Stomach (tissue), 9 donors: ENCODE data around the gene PRKCE. TPM values are rescaled to one million over a fixed set of nuclear protein-coding genes. Genes with fewer than 3 reads are reported as not detected.
A peak's percentile ranks its signal among the peaks of the same experiment; 100 is the strongest.

Experiments used
- DNase-seq, 2 donors: peaks; one replicate each; pipeline versions ENCODE4 v3.0.0 to v3.0.0-alpha.2; 2013 to 2019
- H3K27ac ChIP-seq, 5 donors: fragments of 200-600 bp in 4 of 5; sonication (generic) in 4 of 5; one replicate each; pipeline ENCODE4 v1.5.1; 2013 to 2019; ENCODE audit warnings: mild to moderate bottlenecking in 1 of 5, moderate library complexity in 1 of 5
- H3K27me3 ChIP-seq, 3 donors: fragments of 200-600 bp; sonication (generic); one replicate each; pipeline ENCODE4 v1.5.1; 2017 to 2019; ENCODE audit warnings: mixed run types in 1 of 3
- H3K36me3 ChIP-seq, 4 donors: fragments of 200-600 bp; sonication (generic); 1 replicate in 3 of 4; 2 replicates in 1 of 4; pipeline ENCODE4 v1.5.1; 2016 to 2019
- H3K4me1 ChIP-seq, 4 donors: fragments of 200-600 bp; sonication (generic); one replicate each; pipeline ENCODE4 v1.5.1; 2016 to 2019
- H3K4me3 ChIP-seq, 4 donors: fragments of 200-600 bp; sonication (generic) in 3 of 4; one replicate each; pipeline ENCODE4 v1.5.1; 2016 to 2019; ENCODE audit warnings: mild to moderate bottlenecking in 1 of 4
- H3K9me3 ChIP-seq, 4 donors: fragments of 200-600 bp; sonication (generic); one replicate each; pipeline ENCODE4 v1.5.1; 2016 to 2019
- CTCF ChIP-seq, 7 experiments: fragments of 450-650 bp in 4 of 7; fragments of 200-600 bp in 3 of 7; sonication (generic) in 3 of 7; IDR thresholded peaks; one replicate each; pipeline ENCODE4 v1.5.1; 2016 to 2019; ENCODE audit warnings: antibody characterized with exemption in 7 of 7, control low read depth in 2 of 7, mild to moderate bottlenecking in 1 of 7
- EP300 ChIP-seq: sonication (generic); formaldehyde crosslinking; IDR thresholded peaks from one replicate; pipeline ENCODE4 v1.6.1; 2017; ENCODE audit warnings: antibody characterized with exemption
- POLR2A ChIP-seq, 4 donors: fragments of 450-650 bp; IDR thresholded peaks; one replicate each; pipeline ENCODE4 v1.6.1; 2016; ENCODE audit warnings: antibody characterized with exemption in 4 of 4, control low read depth in 2 of 4, mild to moderate bottlenecking in 1 of 4, moderate library complexity in 1 of 4
- POLR2AphosphoS5 ChIP-seq, 3 donors: sonication (generic); formaldehyde crosslinking; IDR thresholded peaks; one replicate each; pipeline ENCODE4 v1.6.1; 2016; ENCODE audit warnings: antibody characterized with exemption in 3 of 3
- WGBS, 5 donors: extraction: QIAGEN DNeasy Blood & Tissue Kit in 3 of 5; methylation state at CpG; one replicate each; pipeline versions ENCODE4 v1.1.5 to v1.1.7; 2013 to 2018; 5-methylcytosine and 5-hydroxymethylcytosine counted together
- intact Hi-C: fragments of 100-400 bp; cut with DNase I; formaldehyde crosslinking; loops from one replicate; pipeline ENCODE4 v1.15.1; 2023; ENCODE audit warnings: low total_unique reads
- polyA plus RNA-seq, 3 donors: library from polyadenylated mRNA; stranded (reverse); fragments of 200-250 nt; gene quantifications; one replicate each; pipeline ENCODE4 v1.2.3, GENCODE V29; 2013
- total RNA-seq, 5 donors: library from RNA; depleted of rRNA; stranded (reverse); fragments of >200 nt; gene quantifications; one replicate each; pipeline versions ENCODE4 v1.1.0 to v1.2.3, GENCODE V29; 2014 to 2016
- donor health status: healthy with polysubstance abuse.
- donor health status: Bipolar disorder and iron deficiency.
- donor health status: healthy.

PRKCE gene
- total and polyA plus RNA-seq, 8 donors: 2.0 to 92.0 (median 10.0) TPM

GRCh38 chr2:45712570-45712969 lies 61.1 kb downstream of the PRKCE start:
- TF ChIP-seq CTCF (IDR thresholded peaks at IDR 0.05) (peak in 1 of 7 experiments; percentile 13), EP300 (no peak), POLR2AphosphoS5 (IDR thresholded peaks at IDR 0.05) (no peak), POLR2A (IDR thresholded peaks at IDR 0.05) (no peak)
- 87 to 96% (median 93%) methylated on average over 3 of the region's 3 CpGs for WGBS, 5 donors
- Histone ChIP-seq H3K36me3 (no peaks in the 10 kb centered on the region), H3K4me1 (peaks cover 0 to 18% (median 2%) of the 10 kb centered on the region in 4 donors), H3K9me3 (no peaks in the 10 kb centered on the region), H3K4me3 (no peak overlapping the region), H3K27ac (no peak overlapping the region), H3K27me3 (no peaks in the 10 kb centered on the region)
- intact Hi-C loops: no loop called here
- DNase-seq: peak in 1 of 2 donors; percentile 42

GRCh38 chr2:45713136-45713535 lies 61.7 kb downstream of the PRKCE start:
- DNase-seq: no peak
- 92 to 95% (median 93%) methylated on average over 4 of the region's 4 CpGs for WGBS, 5 donors
- intact Hi-C loops: no loop called here
- Histone ChIP-seq H3K36me3 (no peaks in the 10 kb centered on the region), H3K4me1 (peaks cover 0 to 18% (median 2%) of the 10 kb centered on the region in 4 donors), H3K27ac (no peak overlapping the region), H3K27me3 (no peaks in the 10 kb centered on the region), H3K9me3 (no peaks in the 10 kb centered on the region), H3K4me3 (no peak overlapping the region)
- TF ChIP-seq EP300: no peak
- no peak for TF ChIP-seq POLR2AphosphoS5 (IDR thresholded peaks at IDR 0.05)
- no peak for TF ChIP-seq CTCF (IDR thresholded peaks at IDR 0.05)
- no peak for TF ChIP-seq POLR2A (IDR thresholded peaks at IDR 0.05)

GRCh38 chr2:45713591-45713990 lies 62.1 kb downstream of the PRKCE start:
- H3K27ac ChIP-seq: no peak overlapping the region
- no peaks in the 10 kb centered on the region for H3K9me3 ChIP-seq
- H3K4me3 ChIP-seq: no peak overlapping the region
- peaks cover 0 to 18% (median 2%) of the 10 kb centered on the region in 4 donors for H3K4me1 ChIP-seq
- DNase-seq: no peak
- no peaks in the 10 kb centered on the region for H3K27me3 ChIP-seq
- H3K36me3 ChIP-seq: no peaks in the 10 kb centered on the region
- no peak for TF ChIP-seq CTCF (IDR thresholded peaks at IDR 0.05)
- no peak for TF ChIP-seq POLR2A (IDR thresholded peaks at IDR 0.05)
- no peak for TF ChIP-seq EP300
- no peak for TF ChIP-seq POLR2AphosphoS5 (IDR thresholded peaks at IDR 0.05)
- intact Hi-C loops: no loop called here

GRCh38 chr2:45714679-45715078 lies 63.2 kb downstream of the PRKCE start:
- H3K4me1 ChIP-seq: peaks cover 0 to 11% (median 2%) of the 10 kb centered on the region in 4 donors
- H3K4me3 ChIP-seq: no peak overlapping the region
- WGBS, 5 donors: 89 to 95% (median 91%) methylated on average over 3 of the region's 3 CpGs
- TF ChIP-seq EP300 (no peak), POLR2AphosphoS5 (IDR thresholded peaks at IDR 0.05) (no peak), POLR2A (IDR thresholded peaks at IDR 0.05) (no peak), CTCF (IDR thresholded peaks at IDR 0.05) (no peak)
- H3K27me3 ChIP-seq: no peaks in the 10 kb centered on the region
- intact Hi-C loops: no loop called here
- no peak for DNase-seq
- H3K36me3 ChIP-seq: no peaks in the 10 kb centered on the region
- no peak overlapping the region for H3K27ac ChIP-seq
- no peaks in the 10 kb centered on the region for H3K9me3 ChIP-seq
